Stomach smooth muscle (tissue), 2 donors: ENCODE data around the gene LPP.

Experiments
- H3K27ac ChIP-seq: one replicate; pipeline ENCODE4 v1.7.0; 2013; ENCODE audit warnings: mild to moderate bottlenecking, low read length, inconsistent platforms
- H3K27me3 ChIP-seq, 2 donors: one replicate each; pipeline ENCODE4 v1.7.0; 2013; ENCODE audit warnings: low read length in 2 of 2; ENCODE audit not compliant: insufficient read depth in 2 of 2, control insufficient read depth in 1 of 2
- H3K36me3 ChIP-seq, 2 donors: one replicate each; pipeline ENCODE4 v1.7.0; 2013; ENCODE audit warnings: low read length in 2 of 2; ENCODE audit not compliant: control insufficient read depth in 2 of 2, insufficient read depth in 2 of 2
- H3K4me1 ChIP-seq: one replicate; pipeline ENCODE4 v1.7.0; 2013; ENCODE audit warnings: low read length; ENCODE audit not compliant: control insufficient read depth, insufficient read depth
- H3K4me3 ChIP-seq, 2 donors: one replicate each; pipeline ENCODE4 v1.7.0; 2013; ENCODE audit warnings: low read length in 2 of 2
- H3K9ac ChIP-seq, 2 donors: one replicate each; pipeline ENCODE4 v1.7.0; 2013; ENCODE audit warnings: low read length in 2 of 2, mild to moderate bottlenecking in 1 of 2
- H3K9me3 ChIP-seq, 2 donors: one replicate each; pipeline ENCODE4 v1.7.0; 2013; ENCODE audit warnings: low read length in 2 of 2; ENCODE audit not compliant: control insufficient read depth in 2 of 2
- donor health status: healthy.
- donor health status: Pancreatic carcinoma.

Gene LPP

DNA sequence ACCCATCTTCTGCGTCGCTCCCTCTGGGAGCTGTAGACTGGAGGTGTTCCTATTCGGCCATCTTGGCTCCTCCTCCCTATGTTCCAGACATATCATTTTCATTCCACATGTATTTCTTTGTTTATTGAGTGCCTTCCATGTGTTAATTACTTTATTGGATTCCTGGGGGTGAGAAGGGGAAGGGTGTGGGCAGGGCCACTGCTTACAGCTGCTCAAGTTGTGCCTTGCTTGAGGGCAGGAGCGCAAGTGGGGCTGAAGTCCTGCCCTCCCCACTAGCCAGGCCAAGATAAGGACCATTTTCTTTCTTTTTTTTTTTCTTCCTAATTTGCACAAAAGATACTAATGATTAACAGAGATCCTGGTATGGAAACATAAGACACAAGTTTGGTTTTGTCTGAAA is 224.8 kb downstream of the LPP start:
- no peaks in the 10 kb centered on the region for H3K27me3 ChIP-seq
- no peaks in the 10 kb centered on the region for H3K36me3 ChIP-seq
- no peaks in the 10 kb centered on the region for H3K9me3 ChIP-seq
- H3K4me3 ChIP-seq, result no peak overlapping the region
- peaks cover 2% of the 10 kb centered on the region for H3K4me1 ChIP-seq
- no peak overlapping the region for H3K27ac ChIP-seq
- H3K9ac ChIP-seq, result no peak overlapping the region

DNA sequence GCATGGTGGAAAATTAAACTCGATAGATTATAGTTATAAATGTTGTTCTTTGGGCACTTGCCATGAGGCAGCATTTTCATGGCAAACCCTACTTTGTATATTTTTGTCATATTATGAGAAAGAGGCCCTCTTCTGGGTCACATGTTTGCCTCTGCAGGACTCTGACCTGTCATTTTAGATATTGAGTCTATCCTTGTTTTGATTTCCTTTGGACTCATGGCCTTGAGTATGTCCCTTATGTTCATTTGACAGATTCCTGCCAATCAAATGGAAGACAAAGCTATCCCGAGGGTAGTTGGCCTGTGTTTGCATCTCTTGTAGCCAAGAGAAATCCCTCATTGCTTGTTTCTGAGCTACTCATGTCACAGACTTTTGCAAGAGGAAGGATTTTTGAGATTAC is 226.3 kb downstream of the LPP start:
- Histone ChIP-seq H3K4me1 (peaks cover 8% of the 10 kb centered on the region), H3K27ac (no peak overlapping the region), H3K4me3 (no peak overlapping the region)

GRCh38 chr3:188380722-188381121 is 226.8 kb downstream of the LPP start:
- H3K9me3 ChIP-seq, result no peaks in the 10 kb centered on the region

More for the DNA sequence above, 226.3 kb downstream of the LPP start:
- Histone ChIP-seq H3K27me3 (no peaks in the 10 kb centered on the region), H3K36me3 (no peaks in the 10 kb centered on the region), H3K9ac (no peak overlapping the region), H3K9me3 (no peaks in the 10 kb centered on the region)

DNA sequence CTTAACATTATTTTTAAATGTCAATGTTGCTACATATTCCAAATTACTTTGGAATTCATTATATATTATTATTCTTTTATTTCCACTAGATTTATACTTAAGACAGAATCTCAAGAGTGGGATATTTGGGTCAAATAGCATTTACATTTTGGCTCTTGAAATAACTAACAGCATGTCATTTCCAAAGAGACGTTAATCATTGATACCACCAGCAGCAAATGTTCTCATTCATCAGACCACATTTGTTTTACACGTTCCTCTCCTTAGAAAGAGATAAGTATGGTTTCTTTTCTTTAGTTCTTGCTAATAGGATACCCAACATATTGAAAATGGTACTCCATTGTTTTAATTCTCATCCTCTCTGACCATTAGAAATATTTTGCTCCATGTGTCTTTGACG is 229.8 kb downstream of the LPP start:
- no peak overlapping the region for H3K9ac ChIP-seq
- H3K4me1 ChIP-seq, result peaks cover 9% of the 10 kb centered on the region
- no peaks in the 10 kb centered on the region for H3K36me3 ChIP-seq
- no peak overlapping the region for H3K4me3 ChIP-seq
- no peak overlapping the region for H3K27ac ChIP-seq
- no peaks in the 10 kb centered on the region for H3K27me3 ChIP-seq
- no peaks in the 10 kb centered on the region for H3K9me3 ChIP-seq

More at GRCh38 chr3:188380722-188381121, 226.8 kb downstream of the LPP start:
- Histone ChIP-seq H3K4me1 (peaks cover 9% of the 10 kb centered on the region), H3K27me3 (no peaks in the 10 kb centered on the region), H3K9ac (no peak overlapping the region), H3K36me3 (no peaks in the 10 kb centered on the region), H3K4me3 (no peak overlapping the region), H3K27ac (no peak overlapping the region)

GRCh38 chr3:188385295-188385694 is 231.3 kb downstream of the LPP start:
- H3K4me1 ChIP-seq, result peaks cover 23% of the 10 kb centered on the region
- H3K9me3 ChIP-seq, result no peaks in the 10 kb centered on the region
- H3K36me3 ChIP-seq, result no peaks in the 10 kb centered on the region
- H3K27ac ChIP-seq, result no peak overlapping the region
- no peak overlapping the region for H3K9ac ChIP-seq
- no peaks in the 10 kb centered on the region for H3K27me3 ChIP-seq
- H3K4me3 ChIP-seq, result no peak overlapping the region

- peaks cover 40% of the 10 kb centered on the region for H3K4me1 ChIP-seq
- no peaks in the 10 kb centered on the region for H3K27me3 ChIP-seq
- no peak overlapping the region for H3K4me3 ChIP-seq
- no peak overlapping the region for H3K27ac ChIP-seq
- H3K9ac ChIP-seq, result no peak overlapping the region
- no peaks in the 10 kb centered on the region for H3K36me3 ChIP-seq
- no peaks in the 10 kb centered on the region for H3K9me3 ChIP-seq
Measured at GRCh38 chr3:188389711-188390342, 235.9 kb downstream of the LPP start.

- Histone ChIP-seq H3K4me3 (no peak overlapping the region), H3K4me1 (peaks cover 35% of the 10 kb centered on the region), H3K27me3 (no peaks in the 10 kb centered on the region), H3K36me3 (no peaks in the 10 kb centered on the region), H3K9ac (no peak overlapping the region), H3K9me3 (no peaks in the 10 kb centered on the region), H3K27ac (peak overlapping the region; percentile 19)
Measured at GRCh38 chr3:188390343-188390718, 236.4 kb downstream of the LPP start.

GRCh38 chr3:188390775-188391443 is 237.0 kb downstream of the LPP start:
- Histone ChIP-seq H3K27me3 (no peaks in the 10 kb centered on the region), H3K27ac (peak overlapping the region; percentile 19), H3K9me3 (no peaks in the 10 kb centered on the region), H3K4me1 (peaks cover 35% of the 10 kb centered on the region), H3K4me3 (no peak overlapping the region), H3K36me3 (no peaks in the 10 kb centered on the region), H3K9ac (no peak overlapping the region)

GRCh38 chr3:188391592-188391991 is 237.6 kb downstream of the LPP start:
- H3K4me1 ChIP-seq, result peaks cover 39% of the 10 kb centered on the region

DNA sequence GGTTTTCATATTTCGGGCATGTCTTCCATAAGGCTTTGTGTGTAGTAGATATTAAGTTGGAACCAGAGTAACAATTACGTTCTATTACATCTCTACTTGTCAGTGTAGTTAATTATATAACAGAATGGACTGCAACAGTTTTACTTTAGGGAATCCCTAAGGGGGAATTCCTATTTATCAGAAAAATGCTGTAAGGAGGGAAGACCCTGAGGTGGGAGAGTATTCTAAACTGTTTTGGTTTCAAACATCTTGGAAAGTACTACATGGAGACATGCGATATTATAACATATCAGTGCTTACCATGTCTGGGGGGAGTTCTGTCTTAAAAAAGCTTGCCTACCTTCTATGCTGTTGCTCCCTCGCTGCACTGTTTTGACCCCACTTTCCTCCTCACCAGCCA is 238.1 kb downstream of the LPP start:
- H3K9me3 ChIP-seq, result no peaks in the 10 kb centered on the region
- no peak overlapping the region for H3K4me3 ChIP-seq
- H3K9ac ChIP-seq, result no peak overlapping the region
- H3K27me3 ChIP-seq, result no peaks in the 10 kb centered on the region
- H3K36me3 ChIP-seq, result no peaks in the 10 kb centered on the region
- H3K27ac ChIP-seq, result no peak overlapping the region
- peaks cover 44% of the 10 kb centered on the region for H3K4me1 ChIP-seq

More at GRCh38 chr3:188391592-188391991, 237.6 kb downstream of the LPP start:
- Histone ChIP-seq H3K36me3 (no peaks in the 10 kb centered on the region), H3K9me3 (no peaks in the 10 kb centered on the region), H3K9ac (no peak overlapping the region), H3K27me3 (no peaks in the 10 kb centered on the region), H3K4me3 (no peak overlapping the region), H3K27ac (no peak overlapping the region)

GRCh38 chr3:188394623-188395022 is 240.7 kb downstream of the LPP start:
- Histone ChIP-seq H3K9me3 (no peaks in the 10 kb centered on the region), H3K9ac (no peak overlapping the region), H3K27ac (no peak overlapping the region), H3K36me3 (no peaks in the 10 kb centered on the region), H3K27me3 (no peaks in the 10 kb centered on the region), H3K4me3 (no peak overlapping the region), H3K4me1 (peaks cover 45% of the 10 kb centered on the region)
